Endothelial cell of umbilical vein (primary cell): ENCODE results near the gene CMC1. TPM values are rescaled to one million over a fixed set of nuclear protein-coding genes. Genes with fewer than 3 reads are reported as not detected.

ENCODE experiments used
- BruUV-seq: library from RNA; stranded (reverse); fragments of 400-500 nt; replicated peaks from 2 replicates; lab custom pipeline; 2021; lab: Mats Ljungman, UMichigan
- CTCF ChIA-PET: fragments of 300-600, 350-600 bp; sonication (Branson Sonifier 250); formaldehyde crosslinking; loops from one replicate; lab custom pipeline; 2021; ENCODE audit warnings: antibody characterized with exemption, inconsistent platforms; lab: Charles Lee
- POLR2A ChIA-PET: fragments of 300-600, 350-600 bp; sonication (Branson Sonifier 250); formaldehyde crosslinking; loops from one replicate; lab custom pipeline; 2021; ENCODE audit warnings: antibody characterized with exemption, inconsistent platforms; lab: Charles Lee
- DNase-seq: peaks from one replicate; pipeline ENCODE4 v3.0.0-alpha.2; 2011; ENCODE audit warnings: low read depth, low spot score
- FAIRE-seq: peaks from 2 replicates; lab custom pipeline; 2011; peaks lifted over from hg19 to GRCh38; lab: Jason Lieb, UNC
- H2AFZ ChIP-seq: 2 replicates; pipeline ENCODE4 v1.6.0; 2012; ENCODE audit warnings: low read depth, low read length, control low read depth, inconsistent platforms
- H3K27ac ChIP-seq: 2 replicates; pipeline ENCODE4 v1.5.1; 2011; ENCODE audit warnings: low read depth, mild to moderate bottlenecking, control low read depth, low read length, moderate library complexity; ENCODE audit not compliant: insufficient read depth
- H3K27me3 ChIP-seq, 2 experiments: 2 replicates each; pipeline versions ENCODE4 v1.6.0 to v1.6.1; 2011; ENCODE audit warnings: low read length in 2 of 2, mixed read lengths in 1 of 2; ENCODE audit not compliant: control insufficient read depth in 2 of 2, insufficient read depth in 2 of 2
- H3K36me3 ChIP-seq, 2 experiments: 2 replicates in 1 of 2; 3 replicates in 1 of 2; pipeline ENCODE4 v1.5.1; 2011; ENCODE audit warnings: low read length in 2 of 2, mild to moderate bottlenecking in 1 of 2, moderate library complexity in 1 of 2; ENCODE audit not compliant: control insufficient read depth in 2 of 2, insufficient read depth in 2 of 2; ENCODE audit errors: extremely low read depth in 1 of 2
- H3K4me1 ChIP-seq: 3 replicates; pipeline ENCODE4 v1.5.1; 2011; ENCODE audit warnings: mild to moderate bottlenecking, low read length; ENCODE audit not compliant: control insufficient read depth, insufficient read depth; ENCODE audit errors: extremely low read depth
- H3K4me2 ChIP-seq: 2 replicates; pipeline ENCODE4 v1.6.1; 2011; ENCODE audit warnings: low read length, control low read depth, mixed read lengths; ENCODE audit not compliant: insufficient read depth
- H3K4me3 ChIP-seq, 3 experiments: fragments of 200-600 bp in 1 of 3; sonication (generic), shearing (Covaris generic) in 1 of 3; replicated peaks in 1 of 3; 2 replicates each; pipeline ENCODE4 v1.5.1; 2011 to 2016; ENCODE audit warnings: control low read depth in 3 of 3, low read length in 3 of 3, mild to moderate bottlenecking in 2 of 3, inconsistent platforms in 1 of 3, low read depth in 1 of 3, moderate library complexity in 1 of 3; ENCODE audit not compliant: insufficient read depth in 1 of 3
- H3K79me2 ChIP-seq: 2 replicates; pipeline ENCODE4 v1.6.0; 2012; ENCODE audit warnings: low read length, inconsistent platforms; ENCODE audit not compliant: control insufficient read depth, insufficient read depth
- H3K9ac ChIP-seq: replicated peaks from 2 replicates; pipeline ENCODE3; 2011; ENCODE audit warnings: low read length, control low read depth; ENCODE audit not compliant: insufficient read depth; ENCODE audit errors: extremely low read depth
- H3K9me1 ChIP-seq: replicated peaks from 3 replicates; pipeline ENCODE4 v1.6.0; 2011; ENCODE audit warnings: mild to moderate bottlenecking, low read length; ENCODE audit not compliant: control insufficient read depth, insufficient read depth; ENCODE audit errors: extremely low read depth
- H3K9me3 ChIP-seq: replicated peaks from 2 replicates; pipeline ENCODE4 v1.5.1; 2012; ENCODE audit warnings: low read length, inconsistent platforms; ENCODE audit not compliant: control insufficient read depth, insufficient read depth
- H4K20me1 ChIP-seq: replicated peaks from 2 replicates; pipeline ENCODE3; 2011; ENCODE audit warnings: mild to moderate bottlenecking, low read length; ENCODE audit not compliant: control insufficient read depth, insufficient read depth; ENCODE audit errors: extremely low read depth
- EZH2 ChIP-seq: IDR thresholded peaks from 2 replicates; pipeline ENCODE4 v1.6.1; 2012; ENCODE audit warnings: borderline replicate concordance, low read depth, mild to moderate bottlenecking, moderate library complexity, low read length, inconsistent platforms; ENCODE audit not compliant: severe bottlenecking
- FOS ChIP-seq: IDR thresholded peaks from 2 replicates; pipeline ENCODE4 v1.6.1; 2011; ENCODE audit warnings: mild to moderate bottlenecking, low read length, moderate library complexity, borderline replicate concordance; ENCODE audit not compliant: insufficient read depth
- GATA2 ChIP-seq: IDR thresholded peaks from 2 replicates; pipeline ENCODE4 v1.7.0; 2011; ENCODE audit warnings: low read depth, mild to moderate bottlenecking, moderate library complexity, mixed read lengths, low read length; ENCODE audit not compliant: insufficient read length, insufficient read depth
- JUN ChIP-seq: IDR thresholded peaks from 2 replicates; pipeline ENCODE4 v1.6.1; 2011; ENCODE audit warnings: borderline replicate concordance, low read depth; ENCODE audit not compliant: insufficient read length, insufficient read depth
- MYC ChIP-seq: IDR thresholded peaks from one replicate; pipeline ENCODE4 v1.6.1; 2011; ENCODE audit warnings: mild to moderate bottlenecking, low read depth, low read length
- POLR2A ChIP-seq: IDR thresholded peaks from 2 replicates; pipeline ENCODE4 v1.6.1; 2012; ENCODE audit warnings: low read depth, mild to moderate bottlenecking, control low read depth, low read length
- POLR2AphosphoS5 ChIP-seq: IDR thresholded peaks from 2 replicates; pipeline ENCODE4 v1.6.1; 2012; ENCODE audit warnings: low read depth, mild to moderate bottlenecking, control low read depth, low read length, moderate library complexity; ENCODE audit not compliant: insufficient read depth
- dilution Hi-C: fragments of 300-500 bp; cut with MboI; formaldehyde crosslinking; loops from one replicate; pipeline ENCODE4 v1.15.0; 2019; ENCODE audit warnings: low sequenced_read_pairs; ENCODE audit not compliant: extremely low pct_ligation_motif_present
- intact Hi-C: fragments of 100-400 bp; cut with micrococcal nuclease; formaldehyde crosslinking; loops from one replicate; pipeline ENCODE4 v1.10.0; 2022
- polyA plus RNA-seq, 4 experiments: library from polyadenylated mRNA; depleted of rRNA in 3 of 4; stranded (reverse) in 3 of 4; unstranded in 1 of 4; fragments of >200 nt; gene quantifications; 2 replicates each; pipeline versions ENCODE4 v1.2.1 to v1.2.3, GENCODE V29; 2011 to 2012; ENCODE audit warnings: missing spikeins in 1 of 4
- total RNA-seq: library from RNA; stranded (reverse); gene quantifications from 2 replicates; pipeline ENCODE4 v1.2.3, GENCODE V29; 2021
- TF ChIP-seq, protein P1 (sequence below), 2 donors: IDR thresholded peaks; 1 replicate in 1 of 2; 2 replicates in 1 of 2; pipeline ENCODE4 v1.5.1; 2011; ENCODE audit warnings: low read length in 2 of 2, mild to moderate bottlenecking in 2 of 2, moderate library complexity in 2 of 2, control low read depth in 1 of 2, inconsistent platforms in 1 of 2, low read depth in 1 of 2; ENCODE audit not compliant: insufficient read depth in 1 of 2; ENCODE audit errors: extremely low read depth in 1 of 2
- TF ChIP-seq, protein P2 (sequence below): IDR thresholded peaks from 2 replicates; pipeline ENCODE4 v1.6.1; 2011; ENCODE audit not compliant: insufficient read depth, insufficient read length

The CMC1 gene
- total and polyA plus RNA-seq, 2 donors (not counting 3 experiments of a cell fraction or from before 2014, with no cell fraction given), result 13.1 to 18.6 TPM

DNA sequence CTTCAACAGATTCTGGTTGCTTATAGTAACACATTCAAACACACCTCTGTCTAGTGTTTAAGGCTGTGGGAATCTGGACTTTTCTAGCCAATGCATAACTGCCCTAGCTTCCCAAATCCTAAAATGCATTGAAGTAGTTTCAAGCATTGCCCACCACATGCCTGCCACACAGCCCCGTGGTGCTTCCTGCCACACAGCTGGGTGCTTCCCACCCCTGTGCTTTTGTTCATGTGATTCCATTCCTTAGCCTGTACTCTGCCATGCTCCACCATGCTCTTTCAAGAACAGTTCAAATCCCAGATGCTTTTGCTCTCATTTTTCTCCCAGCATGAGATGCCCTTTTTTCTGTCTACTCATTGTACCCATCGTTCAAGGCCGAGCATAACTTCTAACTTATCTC lies 2.3 kb upstream of the CMC1 start:
- no peak overlapping the region for H3K9ac ChIP-seq
- ChIA-PET CTCF (interaction anchor here (1.5 kb wide), 1 partner anchor 78 kb away, joined by 4 read pairs; no protein-coding TSS in a partner anchor), POLR2A (no interaction called here)
- dilution Hi-C loops (no loop called here), intact Hi-C loops (no loop called here)
- H3K27me3 ChIP-seq, result peaks cover 2 to 10% of the 10 kb centered on the region in 2 experiments
- H3K4me1 ChIP-seq, result peaks cover 12% of the 10 kb centered on the region
- H3K36me3 ChIP-seq, result no peaks in the 10 kb centered on the region
- TF ChIP-seq POLR2AphosphoS5 (no peak), MYC (no peak), FOS (no peak)
- H3K9me1 ChIP-seq, result no peaks in the 10 kb centered on the region
- no peaks in the 10 kb centered on the region for H4K20me1 ChIP-seq
- no peak for DNase-seq
- peaks cover 12% of the 10 kb centered on the region for H3K79me2 ChIP-seq
- no peak overlapping the region for H3K4me3 ChIP-seq
- no peak for FAIRE-seq
- no peak overlapping the region for H3K4me2 ChIP-seq
- no peaks in the 10 kb centered on the region for H3K9me3 ChIP-seq
- H3K27ac ChIP-seq, result no peak overlapping the region
- H2AFZ ChIP-seq, result no peak overlapping the region
- no TSS peak for BruUV-seq

DNA sequence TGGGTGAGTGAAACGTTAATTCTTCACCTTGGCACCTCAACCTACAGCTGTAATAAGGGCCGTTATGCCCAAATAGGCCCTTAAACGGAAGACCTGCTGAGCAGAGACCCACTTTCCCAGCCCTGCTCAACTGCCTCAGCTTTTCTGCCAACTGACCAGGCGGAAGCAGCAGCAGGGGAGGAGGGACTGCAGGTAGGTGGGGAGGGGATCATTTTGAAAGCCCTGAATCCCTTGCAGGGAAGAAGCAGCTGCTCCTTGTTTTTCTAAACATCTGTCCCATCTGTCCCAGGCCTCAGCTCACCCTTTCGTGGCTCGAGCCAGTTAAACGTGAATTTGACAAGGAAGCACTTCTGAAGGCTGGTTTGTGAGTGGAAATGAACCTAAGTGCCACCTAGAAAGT lies 978 bp upstream of the CMC1 start:
- no peak for TF ChIP-seq GATA2
- no peak for TF ChIP-seq MYC
- TF ChIP-seq POLR2A, result no peak
- no peak for TF ChIP-seq JUN
- TF ChIP-seq FOS, result no peak
- TF ChIP-seq, protein P1, sequence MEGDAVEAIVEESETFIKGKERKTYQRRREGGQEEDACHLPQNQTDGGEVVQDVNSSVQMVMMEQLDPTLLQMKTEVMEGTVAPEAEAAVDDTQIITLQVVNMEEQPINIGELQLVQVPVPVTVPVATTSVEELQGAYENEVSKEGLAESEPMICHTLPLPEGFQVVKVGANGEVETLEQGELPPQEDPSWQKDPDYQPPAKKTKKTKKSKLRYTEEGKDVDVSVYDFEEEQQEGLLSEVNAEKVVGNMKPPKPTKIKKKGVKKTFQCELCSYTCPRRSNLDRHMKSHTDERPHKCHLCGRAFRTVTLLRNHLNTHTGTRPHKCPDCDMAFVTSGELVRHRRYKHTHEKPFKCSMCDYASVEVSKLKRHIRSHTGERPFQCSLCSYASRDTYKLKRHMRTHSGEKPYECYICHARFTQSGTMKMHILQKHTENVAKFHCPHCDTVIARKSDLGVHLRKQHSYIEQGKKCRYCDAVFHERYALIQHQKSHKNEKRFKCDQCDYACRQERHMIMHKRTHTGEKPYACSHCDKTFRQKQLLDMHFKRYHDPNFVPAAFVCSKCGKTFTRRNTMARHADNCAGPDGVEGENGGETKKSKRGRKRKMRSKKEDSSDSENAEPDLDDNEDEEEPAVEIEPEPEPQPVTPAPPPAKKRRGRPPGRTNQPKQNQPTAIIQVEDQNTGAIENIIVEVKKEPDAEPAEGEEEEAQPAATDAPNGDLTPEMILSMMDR (IDR thresholded peaks at IDR 0.05; ENCODE audit: extremely low read depth in 1 of 2, insufficient read depth in 1 of 2, low read depth in 1 of 2, low read length in 2 of 2), result no peak
- TF ChIP-seq POLR2AphosphoS5, result no peak
- TF ChIP-seq EZH2, result no peak
- TF ChIP-seq, protein P2, sequence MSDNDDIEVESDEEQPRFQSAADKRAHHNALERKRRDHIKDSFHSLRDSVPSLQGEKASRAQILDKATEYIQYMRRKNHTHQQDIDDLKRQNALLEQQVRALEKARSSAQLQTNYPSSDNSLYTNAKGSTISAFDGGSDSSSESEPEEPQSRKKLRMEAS, result no peak
- ChIA-PET CTCF (interaction anchor here (1.9 kb wide), 1 partner anchor 77 kb away, joined by 4 read pairs; no protein-coding TSS in a partner anchor), POLR2A (no interaction called here)
- H3K9ac ChIP-seq, result no peak overlapping the region
- dilution Hi-C loops (no loop called here), intact Hi-C loops (loop anchor here (5.0 kb wide), 2 partner anchors 57 to 518 kb away; partner anchors contain the start of gene EOMES)
- H3K9me3 ChIP-seq, result no peaks in the 10 kb centered on the region
- H3K79me2 ChIP-seq, result peaks cover 13% of the 10 kb centered on the region
- no peaks in the 10 kb centered on the region for H3K9me1 ChIP-seq
- H4K20me1 ChIP-seq, result no peaks in the 10 kb centered on the region
- no TSS peak for BruUV-seq
- peak overlapping the region; percentile 89 for H3K4me2 ChIP-seq
- no peak overlapping the region for H3K4me3 ChIP-seq
- peak; percentile 1 for DNase-seq
- H2AFZ ChIP-seq, result peak overlapping the region; percentile 92
- peaks cover 12% of the 10 kb centered on the region for H3K4me1 ChIP-seq
- no peak overlapping the region for H3K27ac ChIP-seq
- H3K36me3 ChIP-seq, result no peaks in the 10 kb centered on the region
- H3K27me3 ChIP-seq, result peaks cover 2 to 5% of the 10 kb centered on the region in 2 experiments
- FAIRE-seq, result no peak
